ENCODE results near the gene PACS2.
"Not testable (repeated sequence)": the region's sequence is repeated elsewhere in the genome, so short reads cannot be mapped to it uniquely, and the experiment has no call there.

PACS2 gene

GRCh38 chr14:105290621-105291346 lies 23.8 kb upstream of the PACS2 start:
- DNase-seq = no peak

DNA sequence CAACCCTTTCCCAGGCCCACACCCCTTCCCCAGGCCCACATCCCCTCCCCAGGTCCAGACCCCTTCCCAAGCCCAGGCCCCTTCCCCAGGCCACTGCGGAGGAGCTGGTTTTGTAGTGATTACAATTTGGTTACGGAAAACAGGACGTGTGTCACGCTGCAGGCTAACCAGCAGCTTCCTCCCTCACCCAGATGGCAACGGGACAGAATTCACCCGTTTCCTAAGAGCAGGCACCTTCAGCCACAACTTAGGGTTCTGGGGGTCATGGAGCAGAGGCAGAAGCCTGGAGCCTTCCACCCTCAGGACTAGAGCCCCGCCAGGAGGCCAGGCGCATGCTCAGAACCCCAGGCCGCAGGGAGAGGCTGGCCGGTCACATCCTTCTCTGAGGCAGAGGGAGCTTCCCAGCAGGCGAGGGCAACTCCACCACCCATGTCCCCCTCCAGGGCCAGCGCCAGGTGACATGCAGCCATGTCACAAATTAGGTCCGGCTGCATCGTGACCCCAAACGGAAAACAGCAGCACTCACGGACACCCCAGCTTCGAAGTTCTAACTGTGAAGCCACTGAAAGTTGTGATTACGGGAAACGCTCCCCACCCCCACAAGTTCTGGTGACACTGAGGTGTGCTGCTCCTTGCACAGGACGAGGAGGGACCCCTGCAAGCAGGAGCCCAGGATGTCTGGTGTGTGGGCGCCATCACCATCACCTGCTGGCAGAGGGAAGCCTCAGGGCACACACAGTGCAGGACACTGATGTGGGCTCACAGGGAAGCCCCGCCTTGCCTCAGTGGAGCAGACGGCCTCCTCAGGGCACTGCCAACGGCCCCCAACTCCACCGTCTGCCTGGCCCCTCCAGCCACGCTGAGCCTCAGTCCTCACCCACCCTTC lies 21.5 kb upstream of the PACS2 start:
- DNase-seq = no peak

- DNase-seq = peak; percentile 21
Measured at GRCh38 chr14:105294142-105294597, 20.4 kb upstream of the PACS2 start.

DNA sequence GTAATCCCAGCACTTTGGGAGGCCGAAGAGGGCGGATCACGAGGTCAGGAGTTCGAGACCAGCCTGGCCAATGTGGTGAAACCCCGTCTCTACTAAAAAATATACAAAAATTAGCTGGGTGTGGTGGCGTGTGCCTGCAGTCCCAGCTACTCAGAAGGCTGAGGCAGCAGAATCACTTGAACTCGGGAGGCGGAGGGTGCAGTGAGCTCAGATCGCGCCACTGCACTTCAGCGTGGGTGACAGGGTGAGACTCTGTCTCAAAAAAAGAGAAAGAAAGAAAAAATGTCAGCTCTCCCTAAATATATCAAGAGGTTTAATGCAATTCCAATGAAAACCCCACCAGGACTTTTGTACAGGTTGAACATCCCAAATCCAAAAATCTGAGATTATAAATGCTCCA lies 17.2 kb upstream of the PACS2 start:
- DNase-seq = not testable (repeated sequence)

GRCh38 chr14:105299654-105300541 lies 14.7 kb upstream of the PACS2 start:
- DNase-seq = no peak

DNA sequence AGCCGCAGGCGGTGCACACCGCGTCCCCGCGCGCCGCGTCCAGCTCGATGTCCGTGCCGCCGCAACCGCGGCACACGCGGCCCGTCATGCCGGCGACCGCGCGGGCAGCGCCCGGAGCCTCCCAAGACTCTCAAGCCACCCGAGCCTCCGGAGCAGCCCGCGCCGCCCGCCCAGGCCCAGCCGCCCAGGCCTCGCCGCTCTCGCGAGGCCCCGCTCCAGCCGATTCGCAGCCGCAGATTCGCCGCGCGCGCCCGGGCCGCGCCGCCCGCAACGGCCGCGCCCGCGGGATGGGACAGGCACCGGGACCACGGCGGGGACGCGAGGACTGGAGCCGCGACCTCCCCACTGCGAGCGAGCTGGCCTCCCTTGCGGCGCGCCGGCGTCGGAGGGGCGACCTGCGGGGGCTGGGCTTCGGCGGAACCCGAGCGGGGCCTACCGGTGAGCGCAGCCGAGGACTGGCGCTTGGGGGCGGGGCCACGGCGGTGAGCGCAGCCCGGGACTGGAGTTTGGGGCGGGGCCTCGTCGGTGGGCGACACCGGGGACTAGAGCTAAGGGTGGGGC lies 13.9 kb upstream of the PACS2 start, which contains the start of gene BRF1:
BRF1 (minus strand) TSS at position 460 of the 561 bp plus-strand sequence; CDS start at position 88, 372 bp downstream.
- DNase-seq = peak; percentile 91

DNA sequence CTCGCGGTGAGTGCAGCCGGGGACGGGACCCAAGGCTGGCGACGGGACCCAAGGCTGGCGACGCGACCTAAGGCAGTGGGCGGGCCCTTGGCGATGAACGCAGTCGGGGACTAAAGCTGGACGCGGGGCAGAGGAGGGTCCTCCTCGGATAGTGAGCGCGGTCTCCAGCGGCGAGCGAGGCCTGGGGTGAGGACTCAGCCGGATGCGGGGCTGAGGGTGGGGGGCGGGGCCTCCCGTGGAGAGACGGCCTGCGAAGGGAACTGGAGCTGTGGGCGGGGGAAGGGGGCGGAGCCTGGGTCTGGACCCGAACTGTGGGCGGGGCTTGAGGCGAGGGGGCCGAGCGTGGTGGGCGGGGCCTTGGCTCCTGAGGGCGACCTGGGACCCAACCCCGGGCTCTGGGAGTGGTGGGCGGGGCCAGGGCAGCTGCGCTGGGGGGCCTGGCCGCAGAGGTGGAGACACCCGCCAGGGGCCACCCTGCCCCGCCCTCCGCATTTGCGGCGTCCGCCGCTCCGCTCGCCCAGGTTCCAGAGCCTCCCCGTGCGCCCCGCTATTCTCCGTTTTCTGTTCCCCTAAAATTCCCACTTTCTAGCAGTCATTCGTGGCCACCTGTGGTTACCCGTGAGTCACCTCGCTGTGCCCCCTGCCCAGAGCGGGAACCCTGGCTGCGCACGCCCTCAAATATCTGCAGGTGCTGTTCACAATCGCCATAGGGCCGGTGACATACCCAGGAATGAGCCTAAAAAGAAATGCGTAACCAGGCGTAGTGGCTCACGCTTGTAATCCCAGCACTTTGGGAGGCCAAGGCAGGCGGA lies 13.2 kb upstream of the PACS2 start:
- peak; percentile 91 for DNase-seq

DNA sequence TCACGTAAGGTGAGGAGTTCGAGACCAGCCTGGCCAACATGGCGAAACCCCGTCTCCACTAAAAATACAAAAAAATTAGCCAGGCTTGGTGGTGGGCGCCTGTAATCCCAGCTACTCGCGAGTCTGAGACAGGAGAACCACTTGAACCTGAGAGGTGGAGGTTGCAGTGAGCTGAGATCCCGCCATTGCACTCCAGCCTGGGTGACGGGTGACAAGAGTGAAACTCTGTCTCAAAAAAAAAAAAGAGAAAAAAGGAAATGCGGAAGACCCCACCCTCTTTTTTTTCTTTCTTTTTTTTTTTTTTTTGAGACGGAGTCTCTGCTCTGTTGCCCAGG lies 12.7 kb upstream of the PACS2 start:
- not testable (repeated sequence) for DNase-seq

GRCh38 chr14:105303949-105304348 lies 10.6 kb upstream of the PACS2 start:
- no peak for DNase-seq

DNA sequence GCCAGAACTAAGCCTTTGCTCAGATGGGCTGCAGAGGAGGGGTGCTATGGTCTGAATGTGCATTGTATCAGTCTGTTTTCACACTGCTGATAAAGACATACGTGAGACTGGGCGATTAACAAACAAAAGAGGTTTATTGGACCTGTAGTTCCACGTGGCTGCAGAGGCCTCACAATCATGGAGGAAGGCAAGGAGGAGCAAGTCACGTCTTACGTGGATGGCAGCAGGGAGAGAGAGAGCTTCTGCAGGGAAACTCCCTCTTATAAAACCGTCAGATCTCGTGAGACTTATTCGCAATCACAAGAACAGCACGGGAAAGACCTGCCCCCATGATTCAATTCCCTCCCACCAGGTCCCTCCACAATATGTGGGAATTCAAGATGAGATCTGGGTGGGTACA lies 10.0 kb upstream of the PACS2 start:
- DNase-seq = no peak

DNA sequence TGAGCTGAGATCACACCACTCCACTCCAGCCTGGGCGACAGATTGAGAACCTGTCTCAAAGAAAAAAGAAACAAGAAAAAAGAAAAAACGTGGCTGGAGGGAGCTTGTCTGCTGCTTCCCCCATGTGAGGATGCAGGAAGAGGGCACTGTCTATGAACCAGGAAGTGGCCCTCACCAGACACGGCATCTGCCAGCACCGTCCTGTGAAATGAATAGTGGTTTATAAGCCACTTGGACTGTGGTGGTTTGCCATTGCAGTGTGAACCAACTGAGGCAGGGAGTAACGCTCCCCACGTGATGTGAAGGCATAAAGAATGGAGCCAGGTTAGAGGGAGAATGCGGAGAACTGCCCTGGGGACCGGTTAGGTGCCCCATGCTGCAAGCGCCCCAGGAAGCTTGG lies 9.2 kb upstream of the PACS2 start:
- no peak for DNase-seq

- no peak for DNase-seq
Measured at GRCh38 chr14:105305791-105306190, 8.8 kb upstream of the PACS2 start.

- no peak for DNase-seq
Measured at GRCh38 chr14:105307052-105307727, 7.4 kb upstream of the PACS2 start.

GRCh38 chr14:105309371-105309770 lies 5.2 kb upstream of the PACS2 start:
- DNase-seq = no peak

DNA sequence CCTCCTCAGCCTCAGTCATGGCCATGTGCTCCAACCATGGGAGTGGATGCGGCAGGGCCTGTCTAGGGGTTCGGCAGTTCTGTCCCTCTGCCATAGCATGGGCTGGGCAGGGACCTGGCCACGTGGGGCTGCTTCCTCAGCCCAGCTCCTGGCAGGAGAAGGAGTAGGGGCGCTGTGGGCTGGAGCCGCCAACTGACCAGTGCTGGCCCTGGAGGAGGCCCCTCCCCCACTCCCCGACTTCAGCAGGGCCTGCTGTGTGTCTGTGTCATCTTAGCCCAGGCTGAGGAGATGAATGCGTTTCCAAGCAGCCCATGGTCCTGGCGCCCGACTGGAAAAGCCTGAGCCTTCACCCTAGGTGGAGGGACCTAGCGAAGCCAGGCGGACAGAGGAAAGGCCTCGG lies 2.7 kb upstream of the PACS2 start:
- no peak for DNase-seq

- DNase-seq = no peak
Measured at GRCh38 chr14:105312973-105313372, 1.6 kb upstream of the PACS2 start.

DNA sequence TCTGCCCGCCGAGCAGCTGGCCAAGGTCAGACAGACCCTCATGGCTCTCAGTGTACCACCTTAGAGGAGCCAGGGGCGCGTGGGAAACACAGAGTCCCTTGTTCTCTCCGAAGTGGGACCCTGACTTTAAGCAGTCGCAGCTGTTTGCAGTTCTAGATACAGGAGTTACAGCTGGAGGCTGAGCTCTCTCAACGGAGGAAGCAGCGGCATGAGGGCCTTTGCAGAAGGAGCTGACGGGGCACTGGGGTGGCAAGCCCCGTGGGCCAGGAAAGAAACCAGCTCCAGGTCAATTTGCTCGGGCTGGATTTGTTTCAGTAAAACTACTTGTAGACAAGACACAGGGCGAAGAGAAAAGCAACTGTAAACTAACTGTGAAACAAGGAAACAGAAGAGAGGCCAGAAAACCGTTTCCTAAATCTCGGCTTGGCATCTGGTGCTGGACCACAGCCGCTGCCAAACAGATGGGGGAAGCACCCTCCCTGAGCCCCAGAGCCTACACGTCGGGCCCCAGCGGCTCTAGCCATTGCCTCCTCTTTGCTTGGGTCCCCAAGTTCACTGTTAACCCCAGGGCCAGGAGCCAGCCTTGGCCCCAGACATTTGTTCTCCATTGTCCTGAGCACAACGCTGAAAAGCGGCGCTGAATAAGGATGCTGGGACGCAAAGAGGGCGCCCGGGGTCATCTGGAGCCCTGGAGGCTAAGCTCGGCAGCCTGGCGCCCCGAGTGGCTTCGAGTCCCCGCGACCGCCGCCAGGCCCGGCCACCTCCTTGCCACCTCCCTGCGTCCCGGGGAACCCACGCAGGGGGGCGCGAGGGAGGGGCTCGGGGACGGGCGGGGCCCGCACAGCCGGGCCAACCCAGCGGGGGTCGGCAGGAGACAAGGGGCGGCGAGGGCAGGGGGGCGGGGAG lies 914 bp upstream of the PACS2 start:
- DNase-seq = no peak

DNA sequence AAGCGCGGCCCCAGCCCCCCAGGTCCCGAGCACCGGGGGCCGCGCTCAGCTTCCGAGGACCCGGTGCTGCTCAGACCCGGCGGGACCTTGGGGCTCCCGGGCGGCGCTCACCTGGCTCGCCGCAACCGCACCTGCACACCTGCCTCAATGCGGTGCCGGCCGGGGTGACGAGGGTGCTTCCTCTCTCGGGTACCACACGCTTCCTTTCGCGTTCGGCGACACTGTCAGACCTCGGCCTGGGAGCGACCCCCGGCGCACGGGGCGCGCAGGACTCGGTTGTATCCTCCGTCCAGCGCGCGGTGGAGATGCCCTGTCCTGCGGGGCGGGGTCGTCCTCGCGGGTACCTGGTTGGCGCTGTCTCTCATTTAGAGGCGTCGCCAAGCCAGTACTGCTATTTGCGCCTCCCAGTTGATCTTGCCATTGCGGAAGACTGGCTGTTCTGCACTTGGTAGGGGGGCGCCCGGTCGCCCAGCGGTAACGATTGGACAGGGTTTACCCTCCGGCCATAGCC lies 718 bp downstream of the PACS2 start:
- peak; percentile 36 for DNase-seq

DNA sequence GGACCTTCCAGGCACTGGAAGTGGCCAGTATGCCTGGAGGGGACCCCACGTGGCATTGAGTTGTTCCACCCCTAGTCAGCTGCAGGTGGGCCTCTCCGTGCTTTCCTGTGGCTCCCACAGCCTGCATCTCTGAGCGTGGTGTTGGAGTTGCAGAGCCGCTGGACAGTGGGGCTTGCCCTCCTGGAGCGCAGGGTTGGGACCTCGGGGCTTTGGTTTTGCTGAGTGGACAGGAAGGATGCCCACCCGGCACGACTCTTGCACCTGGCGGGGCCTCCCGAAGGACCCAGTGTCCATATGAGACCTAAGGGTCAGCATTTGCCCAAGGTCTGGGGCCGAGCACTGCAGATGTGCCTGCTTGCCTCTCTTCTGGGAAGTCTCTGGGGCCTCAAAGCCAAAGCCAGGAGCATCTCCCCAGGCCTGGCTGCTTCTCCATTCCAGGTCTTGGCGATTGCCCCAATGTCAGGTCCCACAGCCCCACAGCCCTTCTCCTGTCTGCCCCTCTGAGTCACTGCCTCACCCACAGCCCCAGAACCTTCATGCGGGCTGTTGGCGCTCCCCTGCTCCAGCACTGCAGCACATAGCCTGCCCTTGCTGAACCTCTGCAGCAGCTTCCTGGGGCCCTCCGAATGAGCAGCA lies 1.5 kb downstream of the PACS2 start:
- no peak for DNase-seq
